ENCODE measurements around the gene CCDC66.

DNA sequence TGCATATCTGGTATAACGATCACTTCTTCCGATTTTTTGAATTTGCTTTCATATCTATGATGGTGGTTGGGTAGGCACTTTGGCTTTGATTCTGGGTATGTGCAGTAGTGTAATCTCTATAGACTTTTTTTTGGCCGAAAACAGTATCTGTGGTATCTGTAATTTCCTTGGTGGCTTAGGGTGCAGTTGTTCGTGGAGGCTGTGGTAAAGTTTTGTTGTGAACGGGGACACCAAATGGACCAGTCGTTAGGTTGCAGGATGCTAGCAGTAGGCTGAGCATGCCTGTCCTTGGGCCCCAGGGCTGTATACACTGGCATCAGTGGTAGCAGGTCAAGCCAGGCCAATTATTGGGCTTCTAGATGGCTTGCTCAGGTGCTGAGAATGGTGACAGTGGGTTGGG, 55.2 kb downstream of the CCDC66 start:
- TF ChIP-seq POLR2AphosphoS5 (IDR thresholded peaks at IDR 0.05) = no peak
- no peak for TF ChIP-seq SMC3 (conservative IDR thresholded peaks at IDR 0.05; ENCODE audit: poor library complexity)
- TF ChIP-seq RAD21 (conservative IDR thresholded peaks at IDR 0.05) = no peak

Measured in neural cell (in vitro differentiated cells).